ENCODE measurements around the gene MBD3. TPM values are rescaled to one million over a fixed set of nuclear protein-coding genes. Genes with fewer than 3 reads are reported as not detected.

Gene MBD3
- polyA plus RNA-seq, 1 donor (not counting 4 experiments of a cell fraction or from before 2014, with no cell fraction given) = 16.6 TPM

- TF ChIP-seq, protein P1, sequence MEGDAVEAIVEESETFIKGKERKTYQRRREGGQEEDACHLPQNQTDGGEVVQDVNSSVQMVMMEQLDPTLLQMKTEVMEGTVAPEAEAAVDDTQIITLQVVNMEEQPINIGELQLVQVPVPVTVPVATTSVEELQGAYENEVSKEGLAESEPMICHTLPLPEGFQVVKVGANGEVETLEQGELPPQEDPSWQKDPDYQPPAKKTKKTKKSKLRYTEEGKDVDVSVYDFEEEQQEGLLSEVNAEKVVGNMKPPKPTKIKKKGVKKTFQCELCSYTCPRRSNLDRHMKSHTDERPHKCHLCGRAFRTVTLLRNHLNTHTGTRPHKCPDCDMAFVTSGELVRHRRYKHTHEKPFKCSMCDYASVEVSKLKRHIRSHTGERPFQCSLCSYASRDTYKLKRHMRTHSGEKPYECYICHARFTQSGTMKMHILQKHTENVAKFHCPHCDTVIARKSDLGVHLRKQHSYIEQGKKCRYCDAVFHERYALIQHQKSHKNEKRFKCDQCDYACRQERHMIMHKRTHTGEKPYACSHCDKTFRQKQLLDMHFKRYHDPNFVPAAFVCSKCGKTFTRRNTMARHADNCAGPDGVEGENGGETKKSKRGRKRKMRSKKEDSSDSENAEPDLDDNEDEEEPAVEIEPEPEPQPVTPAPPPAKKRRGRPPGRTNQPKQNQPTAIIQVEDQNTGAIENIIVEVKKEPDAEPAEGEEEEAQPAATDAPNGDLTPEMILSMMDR (optimal IDR thresholded peaks at IDR 0.05 in 1 of 3, IDR thresholded peaks at IDR 0.05 in 1 of 3, conservative IDR thresholded peaks at IDR 0.05 in 1 of 3; ENCODE audit: extremely low read depth in 1 of 3, insufficient read depth in 2 of 3, low read length in 3 of 3) = no peak
- no peak for TF ChIP-seq EZH2 (IDR thresholded peaks at IDR 0.05; ENCODE audit: low read length)
- H3K4me1 ChIP-seq (ENCODE audit: control insufficient read depth, extremely low read depth, insufficient read depth, low read length) = no peaks in the 10 kb centered on the region
- no peak overlapping the region for H3K27ac ChIP-seq (ENCODE audit: control insufficient read depth, insufficient read depth, low read length)
- no peak overlapping the region for H3K4me2 ChIP-seq (ENCODE audit: control insufficient read depth, extremely low read depth, insufficient read depth, low read depth, low read length)
- no peaks in the 10 kb centered on the region for H3K79me2 ChIP-seq (ENCODE audit: control insufficient read depth, insufficient read depth, low read length)
- no peak overlapping the region for H2AFZ ChIP-seq (ENCODE audit: control insufficient read depth, low read length)
- FAIRE-seq (no peak), DNase-seq (ENCODE audit: low read depth, low spot score) (no peak)
- no peaks in the 10 kb centered on the region for H3K9me1 ChIP-seq (ENCODE audit: control insufficient read depth, extremely low read depth, insufficient read depth, low read length)
- H3K36me3 ChIP-seq (ENCODE audit: control insufficient read depth in 2 of 2, extremely low read depth in 1 of 2, insufficient read depth in 2 of 2, low read length in 2 of 2) = peaks cover 16 to 40% of the 10 kb centered on the region in 2 experiments
- H3K27me3 ChIP-seq (ENCODE audit: control insufficient read depth, extremely low read depth, insufficient read depth, low read length) = no peaks in the 10 kb centered on the region
- H4K20me1 ChIP-seq (ENCODE audit: control insufficient read depth, extremely low read depth, insufficient read depth, low read length) = no peaks in the 10 kb centered on the region
- dilution Hi-C loops (cut with MboI; ENCODE audit: extremely low pct_ligation_motif_present, low sequenced_read_pairs) = no loop called here
- no peaks in the 10 kb centered on the region for H3K9me3 ChIP-seq (ENCODE audit: control insufficient read depth, low read depth, low read length)
- no peak overlapping the region for H3K9ac ChIP-seq (ENCODE audit: control insufficient read depth, extremely low read depth, insufficient read depth, low read length)
- H3K4me3 ChIP-seq (ENCODE audit: control insufficient read depth in 2 of 3, extremely low read depth in 1 of 3, insufficient read depth in 2 of 3, low read depth in 1 of 3, low read length in 3 of 3) = no peak overlapping the region
Measured at GRCh38 chr19:1615156-1615765, 22.6 kb upstream of the MBD3 start.

DNA sequence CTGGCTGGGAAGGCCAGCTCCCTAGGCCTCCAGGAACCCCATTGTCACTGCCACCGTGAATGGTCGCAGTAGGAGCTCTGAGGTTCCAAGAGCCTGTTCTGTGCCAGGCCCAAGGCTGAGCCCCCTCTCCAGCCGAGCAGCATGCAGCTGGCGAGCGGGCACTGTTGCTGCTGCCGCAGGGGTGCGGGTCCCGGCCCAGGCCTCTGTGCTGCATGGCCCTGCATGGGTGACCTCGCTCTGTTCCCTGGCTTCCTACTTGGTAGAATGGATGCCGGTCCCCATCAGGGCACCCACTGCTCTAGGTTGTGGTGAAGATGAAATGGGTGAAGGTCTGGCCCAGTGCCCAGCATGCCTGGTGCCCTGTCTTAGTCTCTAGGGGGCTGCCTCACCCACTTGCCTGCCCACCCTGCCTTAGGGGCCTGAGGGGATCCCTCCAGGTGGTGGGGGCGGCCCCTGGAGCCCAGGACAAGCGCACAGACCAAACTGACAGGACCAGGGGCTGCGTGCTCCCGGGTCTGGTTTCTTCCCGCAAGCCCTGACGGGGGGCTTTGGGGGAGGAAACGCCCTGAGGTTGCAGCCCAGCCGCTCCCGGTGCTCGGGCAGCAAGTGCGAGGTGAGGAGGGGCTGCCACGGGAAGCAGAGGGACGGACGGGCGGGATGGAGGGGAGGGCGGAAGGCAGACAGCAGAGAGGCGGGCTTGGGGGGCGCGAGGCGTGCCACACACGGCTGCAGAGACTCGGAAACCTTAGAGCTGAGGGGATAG lies 21.3 kb upstream of the MBD3 start:
- no peak for FAIRE-seq
- Histone ChIP-seq H3K9ac (ENCODE audit: control insufficient read depth, extremely low read depth, insufficient read depth, low read length) (no peak overlapping the region), H3K4me1 (ENCODE audit: control insufficient read depth, extremely low read depth, insufficient read depth, low read length) (no peaks in the 10 kb centered on the region), H4K20me1 (ENCODE audit: control insufficient read depth, extremely low read depth, insufficient read depth, low read length) (no peaks in the 10 kb centered on the region), H3K9me1 (ENCODE audit: control insufficient read depth, extremely low read depth, insufficient read depth, low read length) (no peaks in the 10 kb centered on the region), H3K27ac (ENCODE audit: control insufficient read depth, insufficient read depth, low read length) (no peak overlapping the region), H2AFZ (ENCODE audit: control insufficient read depth, low read length) (no peak overlapping the region), H3K4me2 (ENCODE audit: control insufficient read depth, extremely low read depth, insufficient read depth, low read depth, low read length) (no peak overlapping the region), H3K36me3 (ENCODE audit: control insufficient read depth in 2 of 2, extremely low read depth in 1 of 2, insufficient read depth in 2 of 2, low read length in 2 of 2) (peaks cover 16 to 42% of the 10 kb centered on the region in 2 experiments), H3K27me3 (ENCODE audit: control insufficient read depth, extremely low read depth, insufficient read depth, low read length) (no peaks in the 10 kb centered on the region), H3K79me2 (ENCODE audit: control insufficient read depth, insufficient read depth, low read length) (no peaks in the 10 kb centered on the region), H3K4me3 (ENCODE audit: control insufficient read depth in 2 of 3, extremely low read depth in 1 of 3, insufficient read depth in 2 of 3, low read depth in 1 of 3, low read length in 3 of 3) (no peak overlapping the region), H3K9me3 (ENCODE audit: control insufficient read depth, low read depth, low read length) (no peaks in the 10 kb centered on the region)
- TF ChIP-seq, protein P1 (optimal IDR thresholded peaks at IDR 0.05 in 1 of 3, IDR thresholded peaks at IDR 0.05 in 1 of 3, conservative IDR thresholded peaks at IDR 0.05 in 1 of 3; ENCODE audit: extremely low read depth in 1 of 3, insufficient read depth in 2 of 3, low read length in 3 of 3) = no peak
- no peak for TF ChIP-seq EZH2 (IDR thresholded peaks at IDR 0.05; ENCODE audit: low read length)
- dilution Hi-C loops (cut with MboI; ENCODE audit: extremely low pct_ligation_motif_present, low sequenced_read_pairs) = no loop called here
- DNase-seq (ENCODE audit: low read depth, low spot score) = no peak
